ENCODE measurements around the gene OR52H1.

DNA sequence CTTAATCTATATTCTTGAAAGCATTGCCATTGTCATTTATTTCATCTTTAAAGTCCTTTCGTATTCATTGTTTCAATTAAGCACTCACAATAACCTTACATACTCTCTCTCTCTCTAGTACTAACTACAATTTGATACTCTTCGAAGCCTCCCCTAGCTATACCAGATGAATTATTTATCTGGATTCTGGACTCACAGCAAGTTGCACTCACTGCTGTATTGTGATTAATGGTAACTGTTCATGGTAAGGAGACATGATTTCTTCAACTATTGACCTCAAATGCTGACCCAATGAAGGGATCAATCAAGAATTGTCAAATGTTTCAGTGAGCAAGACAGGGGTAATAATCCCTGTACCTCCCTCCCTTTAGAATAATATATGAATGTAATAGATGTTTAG lies 26.3 kb upstream of the OR52H1 start:
- TF ChIP-seq, protein P1, sequence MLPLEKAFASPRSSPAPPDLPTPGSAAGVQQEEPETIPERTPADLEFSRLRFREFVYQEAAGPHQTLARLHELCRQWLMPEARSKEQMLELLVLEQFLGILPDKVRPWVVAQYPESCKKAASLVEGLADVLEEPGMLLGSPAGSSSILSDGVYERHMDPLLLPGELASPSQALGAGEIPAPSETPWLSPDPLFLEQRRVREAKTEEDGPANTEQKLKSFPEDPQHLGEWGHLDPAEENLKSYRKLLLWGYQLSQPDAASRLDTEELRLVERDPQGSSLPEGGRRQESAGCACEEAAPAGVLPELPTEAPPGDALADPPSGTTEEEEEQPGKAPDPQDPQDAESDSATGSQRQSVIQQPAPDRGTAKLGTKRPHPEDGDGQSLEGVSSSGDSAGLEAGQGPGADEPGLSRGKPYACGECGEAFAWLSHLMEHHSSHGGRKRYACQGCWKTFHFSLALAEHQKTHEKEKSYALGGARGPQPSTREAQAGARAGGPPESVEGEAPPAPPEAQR (tag by site-specific recombination; IDR thresholded peaks at IDR 0.05), result no peak
- TF ChIP-seq, protein P2, sequence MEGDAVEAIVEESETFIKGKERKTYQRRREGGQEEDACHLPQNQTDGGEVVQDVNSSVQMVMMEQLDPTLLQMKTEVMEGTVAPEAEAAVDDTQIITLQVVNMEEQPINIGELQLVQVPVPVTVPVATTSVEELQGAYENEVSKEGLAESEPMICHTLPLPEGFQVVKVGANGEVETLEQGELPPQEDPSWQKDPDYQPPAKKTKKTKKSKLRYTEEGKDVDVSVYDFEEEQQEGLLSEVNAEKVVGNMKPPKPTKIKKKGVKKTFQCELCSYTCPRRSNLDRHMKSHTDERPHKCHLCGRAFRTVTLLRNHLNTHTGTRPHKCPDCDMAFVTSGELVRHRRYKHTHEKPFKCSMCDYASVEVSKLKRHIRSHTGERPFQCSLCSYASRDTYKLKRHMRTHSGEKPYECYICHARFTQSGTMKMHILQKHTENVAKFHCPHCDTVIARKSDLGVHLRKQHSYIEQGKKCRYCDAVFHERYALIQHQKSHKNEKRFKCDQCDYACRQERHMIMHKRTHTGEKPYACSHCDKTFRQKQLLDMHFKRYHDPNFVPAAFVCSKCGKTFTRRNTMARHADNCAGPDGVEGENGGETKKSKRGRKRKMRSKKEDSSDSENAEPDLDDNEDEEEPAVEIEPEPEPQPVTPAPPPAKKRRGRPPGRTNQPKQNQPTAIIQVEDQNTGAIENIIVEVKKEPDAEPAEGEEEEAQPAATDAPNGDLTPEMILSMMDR (tag by site-specific recombination; IDR thresholded peaks at IDR 0.05), result no peak
- TF ChIP-seq, protein P3, sequence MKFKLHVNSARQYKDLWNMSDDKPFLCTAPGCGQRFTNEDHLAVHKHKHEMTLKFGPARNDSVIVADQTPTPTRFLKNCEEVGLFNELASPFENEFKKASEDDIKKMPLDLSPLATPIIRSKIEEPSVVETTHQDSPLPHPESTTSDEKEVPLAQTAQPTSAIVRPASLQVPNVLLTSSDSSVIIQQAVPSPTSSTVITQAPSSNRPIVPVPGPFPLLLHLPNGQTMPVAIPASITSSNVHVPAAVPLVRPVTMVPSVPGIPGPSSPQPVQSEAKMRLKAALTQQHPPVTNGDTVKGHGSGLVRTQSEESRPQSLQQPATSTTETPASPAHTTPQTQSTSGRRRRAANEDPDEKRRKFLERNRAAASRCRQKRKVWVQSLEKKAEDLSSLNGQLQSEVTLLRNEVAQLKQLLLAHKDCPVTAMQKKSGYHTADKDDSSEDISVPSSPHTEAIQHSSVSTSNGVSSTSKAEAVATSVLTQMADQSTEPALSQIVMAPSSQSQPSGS (tag by site-specific recombination; IDR thresholded peaks at IDR 0.05; ENCODE audit: low read depth), result no peak
- TF ChIP-seq ZNF670 (tag by site-specific recombination; IDR thresholded peaks at IDR 0.05; ENCODE audit: low read depth) (no peak), ZNF654 (tag by site-specific recombination; IDR thresholded peaks at IDR 0.05; ENCODE audit: low read depth) (no peak), IKZF3 (tag by site-specific recombination; IDR thresholded peaks at IDR 0.05) (no peak), ZEB2 (tag by site-specific recombination; IDR thresholded peaks at IDR 0.05) (no peak), ZNF335 (tag by site-specific recombination; conservative IDR thresholded peaks at IDR 0.05) (no peak), ZNF624 (tag by site-specific recombination; IDR thresholded peaks at IDR 0.05) (no peak)
- TF ChIP-seq, protein P4, sequence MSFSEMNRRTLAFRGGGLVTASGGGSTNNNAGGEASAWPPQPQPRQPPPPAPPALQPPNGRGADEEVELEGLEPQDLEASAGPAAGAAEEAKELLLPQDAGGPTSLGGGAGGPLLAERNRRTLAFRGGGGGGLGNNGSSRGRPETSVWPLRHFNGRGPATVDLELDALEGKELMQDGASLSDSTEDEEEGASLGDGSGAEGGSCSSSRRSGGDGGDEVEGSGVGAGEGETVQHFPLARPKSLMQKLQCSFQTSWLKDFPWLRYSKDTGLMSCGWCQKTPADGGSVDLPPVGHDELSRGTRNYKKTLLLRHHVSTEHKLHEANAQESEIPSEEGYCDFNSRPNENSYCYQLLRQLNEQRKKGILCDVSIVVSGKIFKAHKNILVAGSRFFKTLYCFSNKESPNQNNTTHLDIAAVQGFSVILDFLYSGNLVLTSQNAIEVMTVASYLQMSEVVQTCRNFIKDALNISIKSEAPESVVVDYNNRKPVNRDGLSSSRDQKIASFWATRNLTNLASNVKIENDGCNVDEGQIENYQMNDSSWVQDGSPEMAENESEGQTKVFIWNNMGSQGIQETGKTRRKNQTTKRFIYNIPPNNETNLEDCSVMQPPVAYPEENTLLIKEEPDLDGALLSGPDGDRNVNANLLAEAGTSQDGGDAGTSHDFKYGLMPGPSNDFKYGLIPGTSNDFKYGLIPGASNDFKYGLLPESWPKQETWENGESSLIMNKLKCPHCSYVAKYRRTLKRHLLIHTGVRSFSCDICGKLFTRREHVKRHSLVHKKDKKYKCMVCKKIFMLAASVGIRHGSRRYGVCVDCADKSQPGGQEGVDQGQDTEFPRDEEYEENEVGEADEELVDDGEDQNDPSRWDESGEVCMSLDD (tag by site-specific recombination; IDR thresholded peaks at IDR 0.05), result no peak
- TF ChIP-seq, protein P5, sequence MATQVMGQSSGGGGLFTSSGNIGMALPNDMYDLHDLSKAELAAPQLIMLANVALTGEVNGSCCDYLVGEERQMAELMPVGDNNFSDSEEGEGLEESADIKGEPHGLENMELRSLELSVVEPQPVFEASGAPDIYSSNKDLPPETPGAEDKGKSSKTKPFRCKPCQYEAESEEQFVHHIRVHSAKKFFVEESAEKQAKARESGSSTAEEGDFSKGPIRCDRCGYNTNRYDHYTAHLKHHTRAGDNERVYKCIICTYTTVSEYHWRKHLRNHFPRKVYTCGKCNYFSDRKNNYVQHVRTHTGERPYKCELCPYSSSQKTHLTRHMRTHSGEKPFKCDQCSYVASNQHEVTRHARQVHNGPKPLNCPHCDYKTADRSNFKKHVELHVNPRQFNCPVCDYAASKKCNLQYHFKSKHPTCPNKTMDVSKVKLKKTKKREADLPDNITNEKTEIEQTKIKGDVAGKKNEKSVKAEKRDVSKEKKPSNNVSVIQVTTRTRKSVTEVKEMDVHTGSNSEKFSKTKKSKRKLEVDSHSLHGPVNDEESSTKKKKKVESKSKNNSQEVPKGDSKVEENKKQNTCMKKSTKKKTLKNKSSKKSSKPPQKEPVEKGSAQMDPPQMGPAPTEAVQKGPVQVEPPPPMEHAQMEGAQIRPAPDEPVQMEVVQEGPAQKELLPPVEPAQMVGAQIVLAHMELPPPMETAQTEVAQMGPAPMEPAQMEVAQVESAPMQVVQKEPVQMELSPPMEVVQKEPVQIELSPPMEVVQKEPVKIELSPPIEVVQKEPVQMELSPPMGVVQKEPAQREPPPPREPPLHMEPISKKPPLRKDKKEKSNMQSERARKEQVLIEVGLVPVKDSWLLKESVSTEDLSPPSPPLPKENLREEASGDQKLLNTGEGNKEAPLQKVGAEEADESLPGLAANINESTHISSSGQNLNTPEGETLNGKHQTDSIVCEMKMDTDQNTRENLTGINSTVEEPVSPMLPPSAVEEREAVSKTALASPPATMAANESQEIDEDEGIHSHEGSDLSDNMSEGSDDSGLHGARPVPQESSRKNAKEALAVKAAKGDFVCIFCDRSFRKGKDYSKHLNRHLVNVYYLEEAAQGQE (tag by site-specific recombination; IDR thresholded peaks at IDR 0.05), result no peak
- TF ChIP-seq, protein P6, sequence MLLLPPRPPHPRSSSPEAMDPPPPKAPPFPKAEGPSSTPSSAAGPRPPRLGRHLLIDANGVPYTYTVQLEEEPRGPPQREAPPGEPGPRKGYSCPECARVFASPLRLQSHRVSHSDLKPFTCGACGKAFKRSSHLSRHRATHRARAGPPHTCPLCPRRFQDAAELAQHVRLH (tag by site-specific recombination; IDR thresholded peaks at IDR 0.05), result no peak
